Thymus (tissue), 11 donors: ENCODE results near the gene SUGT1. TPM values are rescaled to one million over a fixed set of nuclear protein-coding genes. Genes with fewer than 3 reads are reported as not detected.
A peak's percentile ranks its signal among the peaks of the same experiment; 100 is the strongest.
"Not testable (repeated sequence)": the region's sequence is repeated elsewhere in the genome, so short reads cannot be mapped to it uniquely, and the experiment has no call there.

Experiments
- DNase-seq, 9 donors: peaks; one replicate each; pipeline ENCODE4 v3.0.0-alpha.2; 2013; ENCODE audit warnings: low spot score in 9 of 9, low read depth in 6 of 9, missing footprints in 1 of 9
- H3K27ac ChIP-seq, 2 donors: one replicate each; pipeline ENCODE4 v1.5.1; 2013; ENCODE audit warnings: control low read depth in 1 of 2, low read depth in 1 of 2, low read length in 1 of 2, mild to moderate bottlenecking in 1 of 2, moderate library complexity in 1 of 2
- H3K27me3 ChIP-seq, 2 donors: one replicate each; pipeline ENCODE4 v1.5.1; 2013; ENCODE audit warnings: low read length in 1 of 2; ENCODE audit not compliant: control insufficient read depth in 2 of 2, insufficient read depth in 1 of 2
- H3K36me3 ChIP-seq, 2 donors: one replicate each; pipeline ENCODE4 v1.5.1; 2013; ENCODE audit warnings: low read length in 1 of 2, mild to moderate bottlenecking in 1 of 2, moderate library complexity in 1 of 2; ENCODE audit not compliant: control insufficient read depth in 2 of 2, insufficient read depth in 2 of 2
- H3K4me1 ChIP-seq, 2 donors: one replicate each; pipeline ENCODE4 v1.5.1; 2013; ENCODE audit warnings: low read length in 2 of 2; ENCODE audit not compliant: control insufficient read depth in 2 of 2, insufficient read depth in 2 of 2
- H3K4me3 ChIP-seq, 2 donors: one replicate each; pipeline ENCODE4 v1.5.1; 2013; ENCODE audit warnings: low read length in 2 of 2, control low read depth in 1 of 2, mild to moderate bottlenecking in 1 of 2
- H3K9me3 ChIP-seq, 2 donors: one replicate each; pipeline ENCODE4 v1.5.1; 2013; ENCODE audit warnings: low read length in 1 of 2, mild to moderate bottlenecking in 1 of 2; ENCODE audit not compliant: control insufficient read depth in 2 of 2, insufficient read depth in 1 of 2
- WGBS: extraction: QIAGEN DNeasy Blood & Tissue Kit; methylation state at CpG from one replicate; pipeline ENCODE4 v1.1.7; 2013; 5-methylcytosine and 5-hydroxymethylcytosine counted together
- polyA plus RNA-seq: library from polyadenylated mRNA; stranded (reverse); fragments of 200-250 nt; gene quantifications from one replicate; pipeline ENCODE4 v1.2.3, GENCODE V29; 2013
- total RNA-seq: library from RNA; stranded (reverse); fragments of 120-200 nt; gene quantifications from one replicate; pipeline ENCODE4 v1.2.4, GENCODE V29; 2013
- donor health status: healthy.

Gene SUGT1
- total and polyA plus RNA-seq, 2 donors = 38.4 to 47.8 TPM

DNA sequence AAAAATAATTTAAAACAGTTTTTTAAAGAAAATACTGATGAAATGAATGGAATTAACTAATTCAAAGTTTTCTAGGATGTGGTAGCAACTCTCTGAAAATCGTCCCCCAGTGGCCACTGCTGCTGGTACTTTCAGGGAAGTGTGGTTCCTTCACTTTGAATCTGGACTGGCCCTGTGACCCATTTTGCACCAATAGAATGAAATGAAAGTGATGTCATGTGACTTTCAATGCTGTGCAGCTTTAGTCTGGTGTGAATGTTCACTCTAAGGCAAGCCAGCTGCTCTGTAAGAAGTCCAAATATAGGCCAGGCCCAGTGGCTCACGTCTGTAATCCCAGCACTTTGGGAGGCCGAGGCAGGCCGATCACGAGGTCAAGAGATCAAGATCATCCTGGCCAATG is 36.8 kb upstream of the SUGT1 start:
- WGBS = 93% methylated on average over 5 of the region's 5 CpGs
- H3K4me3 ChIP-seq = no peak overlapping the region
- no peak overlapping the region for H3K27ac ChIP-seq
- no peaks in the 10 kb centered on the region for H3K27me3 ChIP-seq
- DNase-seq = peak in 1 of 9 donors; percentile 13
- H3K4me1 ChIP-seq = peaks cover 0 to 7% of the 10 kb centered on the region in 2 donors
- H3K36me3 ChIP-seq = peaks cover 0 to 4% of the 10 kb centered on the region in 2 donors
- H3K9me3 ChIP-seq = no peaks in the 10 kb centered on the region

DNA sequence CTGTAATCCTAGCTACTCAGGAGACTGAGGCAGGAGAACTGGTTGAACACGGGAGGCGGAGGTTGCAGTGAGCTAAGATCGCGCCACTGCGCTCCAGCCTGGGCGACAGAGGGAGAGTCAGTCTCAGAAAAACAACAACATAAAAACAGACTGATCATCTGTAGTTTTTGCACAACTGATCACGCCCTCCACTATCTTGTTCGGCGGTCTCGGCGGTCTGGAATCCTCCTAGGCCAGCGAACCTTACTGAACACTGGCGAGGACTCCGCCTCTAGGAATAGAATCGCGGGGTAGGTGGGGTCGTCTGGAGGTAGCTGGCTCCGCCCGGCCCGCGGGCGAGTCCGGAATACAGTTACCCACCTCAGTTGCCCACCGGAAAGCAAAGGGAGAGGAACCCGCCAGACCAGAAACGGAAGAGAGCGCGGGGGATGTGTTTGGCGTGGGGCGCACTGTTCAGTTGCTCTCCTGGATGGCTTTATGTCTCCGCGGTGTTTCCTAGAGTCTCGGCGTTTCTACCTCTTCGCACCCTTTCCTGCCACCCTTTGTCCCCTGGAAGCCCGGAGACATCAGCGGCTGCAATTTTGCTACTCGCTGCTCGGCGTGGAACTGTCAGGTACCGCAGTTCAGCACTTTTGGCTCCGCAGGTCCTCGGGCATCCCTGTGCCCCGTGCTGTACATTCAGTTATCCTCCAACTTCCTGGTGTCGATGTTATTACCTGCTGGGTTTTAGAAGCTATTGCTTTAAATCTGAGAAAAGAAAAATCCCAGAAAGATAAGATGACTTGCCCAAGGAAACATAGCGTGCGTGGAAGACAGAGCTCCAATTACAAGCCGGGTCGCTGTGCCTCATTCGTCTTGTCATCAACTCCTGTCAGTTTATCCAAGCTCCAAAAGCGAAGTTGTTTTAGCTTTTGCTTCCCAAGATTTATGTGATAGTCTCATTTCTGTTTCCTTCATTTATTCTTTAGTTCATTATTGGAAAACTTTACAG is 35.3 kb upstream of the SUGT1 start:
- H3K4me1 ChIP-seq = peaks cover 0 to 7% of the 10 kb centered on the region in 2 donors
- peak overlapping the region; percentile 78 to 90 for H3K27ac ChIP-seq
- DNase-seq = peak; percentile 66 to 92 (median 78)
- peaks cover 0 to 4% of the 10 kb centered on the region in 2 donors for H3K36me3 ChIP-seq
- no peaks in the 10 kb centered on the region for H3K9me3 ChIP-seq
- WGBS = under 1% methylated on average over 51 of the region's 51 CpGs
- no peaks in the 10 kb centered on the region for H3K27me3 ChIP-seq
- peak overlapping the region; percentile 70 to 75 for H3K4me3 ChIP-seq

DNA sequence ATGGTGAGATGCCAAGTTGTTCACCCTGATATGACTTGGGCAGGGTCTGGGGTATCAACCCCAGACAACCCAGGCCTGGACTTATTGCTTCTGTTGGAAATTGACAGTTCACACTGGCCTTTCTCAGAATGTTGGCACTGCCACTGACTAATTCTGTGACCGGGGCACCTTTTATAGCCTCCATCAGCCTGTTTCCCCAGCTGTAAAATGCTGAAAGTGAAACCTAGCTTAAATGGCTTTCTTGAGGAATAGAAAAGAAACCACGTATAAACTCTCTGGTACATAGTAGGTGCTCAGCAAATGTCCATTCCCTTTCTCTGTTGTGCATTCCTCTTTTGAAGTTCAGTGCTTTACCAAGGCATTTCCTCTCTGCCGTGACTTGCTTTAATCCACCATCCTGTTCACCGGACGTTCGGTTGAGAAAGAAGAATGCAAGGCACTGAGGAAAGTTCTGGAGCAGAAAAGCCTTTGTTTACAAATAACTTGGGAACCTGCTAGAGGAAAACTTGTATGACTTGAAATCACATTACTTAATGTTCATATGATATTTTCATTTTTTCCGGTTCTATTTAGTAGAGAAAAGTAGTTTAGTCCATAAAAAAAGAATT is 21.4 kb upstream of the SUGT1 start:
- DNase-seq, H3K9me3 ChIP-seq, H3K27me3 ChIP-seq, H3K4me3 ChIP-seq, H3K27ac ChIP-seq, H3K4me1 ChIP-seq: not testable (repeated sequence)
- peaks cover 18 to 36% of the 10 kb centered on the region in 2 donors for H3K36me3 ChIP-seq
- WGBS = 63% methylated on average over 7 of the region's 7 CpGs

DNA sequence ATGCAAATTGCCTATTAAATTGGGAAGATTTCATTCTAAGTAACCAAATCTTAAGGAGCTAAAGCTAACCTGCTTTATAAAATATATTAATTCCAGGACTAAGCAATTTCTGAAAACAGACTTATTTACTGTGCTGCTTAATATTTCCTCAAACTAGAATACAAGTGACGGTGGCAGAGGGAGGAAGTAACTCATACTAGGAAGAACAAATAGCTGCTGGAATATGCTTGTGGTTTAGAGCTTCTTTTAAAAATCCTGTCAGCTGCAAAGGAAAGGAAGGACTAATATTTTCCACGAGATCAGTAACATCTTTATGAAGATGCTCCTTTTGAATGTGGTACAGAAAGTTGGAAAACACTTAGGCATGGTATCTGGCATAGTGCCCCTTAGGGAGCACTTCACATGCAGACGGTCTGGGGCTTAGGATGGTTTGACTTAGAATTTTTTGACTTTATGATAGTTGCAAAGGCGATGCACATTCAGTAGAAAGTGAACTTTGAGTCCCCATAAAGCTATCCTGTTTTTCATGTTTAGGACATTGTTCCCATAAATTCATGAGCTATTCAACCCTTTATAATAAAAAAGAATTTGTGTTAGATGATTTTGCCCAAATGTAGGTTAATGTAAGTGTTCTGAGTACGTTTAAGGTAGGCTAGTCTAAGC is 13.8 kb upstream of the SUGT1 start:
- Histone ChIP-seq H3K4me3 (no peak overlapping the region), H3K27ac (no peak overlapping the region), H3K27me3 (no peaks in the 10 kb centered on the region), H3K9me3 (no peaks in the 10 kb centered on the region), H3K36me3 (peaks cover 12 to 24% of the 10 kb centered on the region in 2 donors), H3K4me1 (no peaks in the 10 kb centered on the region)
- 79% methylated on average over 5 of the region's 5 CpGs for WGBS
- DNase-seq = no peak

DNA sequence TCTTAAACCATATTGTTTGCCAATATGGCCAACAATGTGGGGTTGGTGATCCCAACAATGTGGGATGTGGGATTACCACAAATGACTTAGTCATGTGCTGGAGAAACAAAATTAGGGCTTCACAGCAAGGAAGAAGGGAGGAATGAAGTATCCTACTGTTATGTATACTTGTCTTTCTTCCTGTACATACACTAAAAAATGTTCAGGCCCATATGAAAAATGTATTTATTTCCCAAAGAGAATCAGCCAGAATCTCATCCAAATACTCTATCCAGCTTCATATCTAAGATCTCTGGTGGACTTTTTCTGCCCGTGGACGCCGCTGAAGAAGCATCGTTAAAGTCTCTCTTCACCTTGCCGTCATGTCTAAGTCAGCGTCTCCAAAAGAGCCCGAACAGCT is 10.5 kb upstream of the SUGT1 start, which contains the start of gene HNRNPA1L2:
Gene HNRNPA1L2 (plus strand): TSS at position 301 of the 400 bp plus-strand sequence. CDS start 62 bp downstream, at position 363.
- H3K36me3 ChIP-seq = peaks cover 17 to 31% of the 10 kb centered on the region in 2 donors
- no peak within 1 kb of the TSS for H3K27ac ChIP-seq
- H3K4me3 ChIP-seq = no peak within 1 kb of the TSS
- no peaks in the 10 kb centered on the region for H3K27me3 ChIP-seq
- WGBS = 97% methylated on average over 7 of the region's 7 CpGs
- DNase-seq = no peak
- H3K4me1 ChIP-seq = no peaks in the 10 kb centered on the region
- H3K9me3 ChIP-seq = no peaks in the 10 kb centered on the region

- WGBS = 79% methylated on average over 3 of the region's 3 CpGs
- no peaks in the 10 kb centered on the region for H3K9me3 ChIP-seq
- H3K27ac ChIP-seq = peak overlapping the region in 1 of 2 donors; percentile 43
- no peak overlapping the region for H3K4me3 ChIP-seq
- H3K4me1 ChIP-seq = no peaks in the 10 kb centered on the region
- H3K27me3 ChIP-seq = no peaks in the 10 kb centered on the region
- DNase-seq = peak in 1 of 9 donors; percentile 5
- peaks cover 17 to 23% of the 10 kb centered on the region in 2 donors for H3K36me3 ChIP-seq
Observed at GRCh38 chr13:52644108-52644507, 8.5 kb upstream of the SUGT1 start.

GRCh38 chr13:52646967-52647366 is 5.7 kb upstream of the SUGT1 start:
- H3K36me3 ChIP-seq = peaks cover 12 to 17% of the 10 kb centered on the region in 2 donors
- peaks cover 0 to 5% of the 10 kb centered on the region in 2 donors for H3K4me1 ChIP-seq
- H3K4me3 ChIP-seq = no peak overlapping the region
- no peak overlapping the region for H3K27ac ChIP-seq
- no peaks in the 10 kb centered on the region for H3K27me3 ChIP-seq
- no peak for DNase-seq
- no peaks in the 10 kb centered on the region for H3K9me3 ChIP-seq

DNA sequence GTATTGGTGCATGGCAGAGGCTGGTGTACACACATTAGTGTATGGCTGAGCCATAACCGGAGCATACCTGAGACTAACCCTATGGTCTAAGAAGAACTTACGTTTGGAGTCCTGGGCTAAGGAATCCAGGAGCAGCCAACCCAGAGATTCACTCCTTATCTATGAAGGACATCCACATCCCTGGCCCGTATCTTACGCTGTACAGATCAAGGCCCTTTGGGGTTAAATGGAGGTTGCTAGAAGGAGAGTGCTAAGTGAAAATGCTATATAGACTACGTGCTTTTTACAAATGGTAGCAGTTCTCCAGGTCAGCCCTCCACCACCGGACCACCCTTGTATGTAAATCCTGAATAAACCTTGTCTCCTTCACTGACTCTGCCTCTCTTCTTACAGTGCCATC is 1.9 kb upstream of the SUGT1 start:
- H3K9me3 ChIP-seq = no peaks in the 10 kb centered on the region
- peaks cover 6 to 9% of the 10 kb centered on the region in 2 donors for H3K4me1 ChIP-seq
- 89% methylated on average over 6 of the region's 6 CpGs for WGBS
- no peak for DNase-seq
- H3K27me3 ChIP-seq = no peaks in the 10 kb centered on the region
- H3K27ac ChIP-seq = no peak overlapping the region
- peaks cover 0 to 6% of the 10 kb centered on the region in 2 donors for H3K36me3 ChIP-seq
- peak overlapping the region in 1 of 2 donors; percentile 89 for H3K4me3 ChIP-seq

DNA sequence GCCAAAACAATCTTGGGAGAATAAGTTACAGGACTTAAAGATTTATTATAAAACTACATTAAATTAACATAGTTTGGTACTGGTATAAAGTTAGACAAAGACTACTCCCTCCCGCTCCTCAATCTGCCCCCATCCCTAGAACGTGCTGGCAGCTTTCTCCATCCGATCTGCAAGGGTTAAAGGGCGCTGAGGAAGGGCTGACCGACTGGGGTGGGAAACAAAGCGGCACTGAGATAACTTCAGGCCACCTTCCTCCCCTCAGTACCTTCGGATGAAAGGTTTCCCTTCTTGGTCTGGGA is 790 bp upstream of the SUGT1 start:
- 0% methylated on average over 7 of the region's 7 CpGs for WGBS

More for the DNA sequence above, 790 bp upstream of the SUGT1 start:
- Histone ChIP-seq H3K9me3 (no peaks in the 10 kb centered on the region), H3K4me3 (peak overlapping the region; percentile 76 to 89), H3K4me1 (peaks cover 6 to 9% of the 10 kb centered on the region in 2 donors), H3K36me3 (peaks cover 0 to 7% of the 10 kb centered on the region in 2 donors), H3K27me3 (no peaks in the 10 kb centered on the region), H3K27ac (peak overlapping the region; percentile 98 to 99)
- DNase-seq = peak in 1 of 9 donors; percentile 24
